ENCODE data around the gene PEX16.

DNA sequence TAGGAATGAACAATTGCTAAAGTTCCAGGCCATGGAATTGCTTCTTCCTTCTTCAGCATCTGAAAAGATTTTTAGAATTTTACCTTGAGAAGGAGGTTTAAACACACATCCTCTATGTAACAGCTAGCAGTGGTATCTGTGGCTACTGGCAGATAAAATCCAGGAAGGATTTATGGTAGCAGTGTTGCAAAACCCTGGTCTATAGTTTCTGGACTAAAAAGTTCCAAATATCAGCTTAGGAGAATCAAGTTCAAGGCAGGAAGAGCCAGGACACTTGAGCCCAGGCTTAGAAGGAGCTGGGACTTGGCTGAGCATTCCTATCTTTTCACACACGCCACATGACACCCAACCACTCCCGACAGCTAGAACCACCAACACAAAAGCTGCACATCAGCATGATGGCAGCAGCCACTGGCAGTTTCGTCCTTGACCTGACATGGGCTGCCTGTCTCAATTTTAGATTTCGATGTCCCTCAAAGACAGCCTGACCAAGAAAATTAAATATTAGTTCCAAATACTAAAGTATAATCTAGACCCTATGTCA, 18.9 kb upstream of the PEX16 start:
- TF ChIP-seq POLR2AphosphoS5 (IDR thresholded peaks at IDR 0.05; ENCODE audit: low read depth, low read length) (no peak), POLR2A (IDR thresholded peaks at IDR 0.05; ENCODE audit: low read depth, low read length) (no peak)
